PC-3 (cell line): Measurements from ENCODE around the gene TAF10. TPM values are rescaled to one million over a fixed set of nuclear protein-coding genes. Genes with fewer than 3 reads are reported as not detected.

Experiments
- ATAC-seq: fragments of 200-7000 bp; cut with Tn5 transposase; 2 replicates; pipeline ENCODE4 v1.9.1; 2020; ENCODE audit warnings: mild to moderate bottlenecking, moderate library complexity
- BruUV-seq: library from RNA; stranded (reverse); fragments of 400-500 nt; replicated peaks from 2 replicates; lab custom pipeline; 2021; lab: Mats Ljungman, UMichigan
- CTCF ChIA-PET: fragments of 300-600 bp; sonication (Branson Sonifier 250); formaldehyde crosslinking; loops from one replicate; lab custom pipeline; 2022; ENCODE audit warnings: antibody characterized with exemption; lab: Charles Lee
- POLR2A ChIA-PET: fragments of 300-600 bp; sonication (Branson Sonifier 250); formaldehyde crosslinking; loops from one replicate; lab custom pipeline; 2022; ENCODE audit warnings: antibody characterized with exemption; ENCODE audit not compliant: unreplicated experiment; lab: Charles Lee
- DNase-seq: peaks from one replicate; pipeline ENCODE4 v3.0.0-alpha.2; 2015
- H2AFZ ChIP-seq: fragments of 300-600 bp; sonication (generic); 2 replicates; pipeline ENCODE4 v1.6.0; 2016; ENCODE audit warnings: antibody characterized with exemption, low read length
- H3F3A ChIP-seq: fragments of 300-600 bp; sonication (generic); one replicate; pipeline ENCODE4 v1.6.0; 2017; ENCODE audit warnings: antibody characterized with exemption, low read length, control low read depth, mild to moderate bottlenecking; ENCODE audit not compliant: unreplicated experiment
- H3K27ac ChIP-seq: fragments of 300-600 bp; sonication (generic); 2 replicates; pipeline ENCODE4 v1.5.1; 2016; ENCODE audit warnings: mild to moderate bottlenecking, low read length
- H3K27me3 ChIP-seq: fragments of 300-600 bp; sonication (generic); 2 replicates; pipeline ENCODE4 v1.6.1; 2016; ENCODE audit warnings: low read length, mixed read lengths
- H3K36me3 ChIP-seq: fragments of 300-600 bp; sonication (generic); 2 replicates; pipeline ENCODE4 v1.6.1; 2016; ENCODE audit warnings: low read depth, mixed run types, low read length, mixed read lengths
- H3K4me1 ChIP-seq: fragments of 300-600 bp; sonication (generic); 2 replicates; pipeline ENCODE4 v1.5.1; 2016; ENCODE audit warnings: low read length; ENCODE audit not compliant: insufficient read depth
- H3K4me2 ChIP-seq: fragments of 300-600 bp; sonication (generic); 2 replicates; pipeline ENCODE4 v1.6.0; 2016; ENCODE audit warnings: low read length
- H3K4me3 ChIP-seq: fragments of 300-600 bp; sonication (generic); 2 replicates; pipeline ENCODE4 v1.5.1; 2016; ENCODE audit warnings: mild to moderate bottlenecking, low read length, mixed read lengths
- H3K79me2 ChIP-seq: fragments of 300-600 bp; sonication (generic); 2 replicates; pipeline ENCODE4 v1.6.1; 2017; ENCODE audit warnings: low read length, mixed read lengths
- H3K9ac ChIP-seq: fragments of 300-600 bp; sonication (generic); 2 replicates; pipeline ENCODE4 v1.6.0; 2016; ENCODE audit warnings: mild to moderate bottlenecking, low read length
- H3K9me2 ChIP-seq: fragments of 300-600 bp; sonication (generic); replicated peaks from 2 replicates; pipeline ENCODE4 v1.6.1; 2016; ENCODE audit warnings: mixed run types, low read length, mixed read lengths
- H3K9me3 ChIP-seq: fragments of 300-600 bp; sonication (generic); 2 replicates; pipeline ENCODE4 v1.6.1; 2016; ENCODE audit warnings: low read length, mixed read lengths
- H4K20me1 ChIP-seq: fragments of 300-600 bp; sonication (generic); 2 replicates; pipeline ENCODE4 v1.6.1; 2016; ENCODE audit warnings: low read length, mixed read lengths
- EZH2 ChIP-seq: fragments of 300-600 bp; sonication (generic); IDR thresholded peaks from one replicate; pipeline ENCODE4 v1.6.1; 2017; ENCODE audit warnings: antibody characterized with exemption, mild to moderate bottlenecking, low read length; ENCODE audit not compliant: unreplicated experiment
- EZH2phosphoT487 ChIP-seq: fragments of 300-600 bp; sonication (generic); IDR thresholded peaks from 2 replicates; pipeline ENCODE4 v1.6.1; 2018; ENCODE audit warnings: mild to moderate bottlenecking, antibody characterized with exemption, low read length, borderline replicate concordance
- intact Hi-C: fragments of 100-400 bp; cut with micrococcal nuclease; formaldehyde crosslinking; loops from 2 replicates; pipeline ENCODE4 v1.9.0; 2023
- total RNA-seq: library from RNA; depleted of rRNA; stranded (reverse); fragments of >200 nt; gene quantifications from 2 replicates; pipeline ENCODE4 v1.2.3, GENCODE V29; 2014
- TF ChIP-seq, protein P1 (sequence below): fragments of 300-600 bp; sonication (generic); conservative IDR thresholded peaks from 2 replicates; pipeline ENCODE4 v1.5.1; 2017; ENCODE audit warnings: antibody characterized with exemption, low read depth, mild to moderate bottlenecking, low read length

TAF10 gene
- total RNA-seq, 1 experiment from 2014 or later: 102 TPM

DNA sequence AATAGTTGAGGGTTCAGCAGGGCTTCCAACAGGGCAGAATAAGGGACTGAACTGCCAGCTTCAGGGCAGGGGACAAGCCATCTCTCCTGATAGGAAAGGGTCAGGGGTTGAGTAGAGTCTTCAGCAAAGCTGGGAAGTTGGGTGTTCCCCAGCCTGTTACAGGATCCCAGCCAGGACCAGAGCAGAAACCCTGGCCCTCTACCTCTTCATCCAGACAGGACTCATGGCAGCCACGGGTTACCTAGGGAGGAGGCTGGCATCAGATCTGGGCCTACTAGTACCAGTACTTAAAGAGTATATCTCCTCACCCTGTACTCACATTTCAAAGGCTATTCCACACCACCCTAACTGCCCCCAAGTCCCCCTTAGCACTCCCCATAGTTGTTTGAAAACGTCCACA, 2.4 kb upstream of the TAF10 start:
- H3K79me2 ChIP-seq: peaks cover 18% of the 10 kb centered on the region
- no peak overlapping the region for H3K4me3 ChIP-seq
- ChIA-PET CTCF (no interaction called here), POLR2A (no interaction called here)
- H3K36me3 ChIP-seq: peaks cover 17% of the 10 kb centered on the region; the same call in 1 of the 2 replicates
- ATAC-seq (no peak), DNase-seq (no peak)
- no peak overlapping the region for H3K4me2 ChIP-seq
- H3K9me3 ChIP-seq: no peaks in the 10 kb centered on the region
- TF ChIP-seq, protein P1, sequence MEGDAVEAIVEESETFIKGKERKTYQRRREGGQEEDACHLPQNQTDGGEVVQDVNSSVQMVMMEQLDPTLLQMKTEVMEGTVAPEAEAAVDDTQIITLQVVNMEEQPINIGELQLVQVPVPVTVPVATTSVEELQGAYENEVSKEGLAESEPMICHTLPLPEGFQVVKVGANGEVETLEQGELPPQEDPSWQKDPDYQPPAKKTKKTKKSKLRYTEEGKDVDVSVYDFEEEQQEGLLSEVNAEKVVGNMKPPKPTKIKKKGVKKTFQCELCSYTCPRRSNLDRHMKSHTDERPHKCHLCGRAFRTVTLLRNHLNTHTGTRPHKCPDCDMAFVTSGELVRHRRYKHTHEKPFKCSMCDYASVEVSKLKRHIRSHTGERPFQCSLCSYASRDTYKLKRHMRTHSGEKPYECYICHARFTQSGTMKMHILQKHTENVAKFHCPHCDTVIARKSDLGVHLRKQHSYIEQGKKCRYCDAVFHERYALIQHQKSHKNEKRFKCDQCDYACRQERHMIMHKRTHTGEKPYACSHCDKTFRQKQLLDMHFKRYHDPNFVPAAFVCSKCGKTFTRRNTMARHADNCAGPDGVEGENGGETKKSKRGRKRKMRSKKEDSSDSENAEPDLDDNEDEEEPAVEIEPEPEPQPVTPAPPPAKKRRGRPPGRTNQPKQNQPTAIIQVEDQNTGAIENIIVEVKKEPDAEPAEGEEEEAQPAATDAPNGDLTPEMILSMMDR: no peak
- TF ChIP-seq EZH2phosphoT487 (no peak), EZH2 (no peak)
- H3K27ac ChIP-seq: no peak overlapping the region
- no peak overlapping the region for H2AFZ ChIP-seq
- BruUV-seq: no TSS peak
- H4K20me1 ChIP-seq: no peaks in the 10 kb centered on the region
- peaks cover 28% of the 10 kb centered on the region for H3K4me1 ChIP-seq
- intact Hi-C loops: loop anchor here (5.0 kb wide), 1 partner anchor 53 kb away; no protein-coding TSS in a partner anchor
- H3K9ac ChIP-seq: no peak overlapping the region
- no peaks in the 10 kb centered on the region for H3K9me2 ChIP-seq
- H3K27me3 ChIP-seq: no peaks in the 10 kb centered on the region
- H3F3A ChIP-seq: no peaks in the 10 kb centered on the region

DNA sequence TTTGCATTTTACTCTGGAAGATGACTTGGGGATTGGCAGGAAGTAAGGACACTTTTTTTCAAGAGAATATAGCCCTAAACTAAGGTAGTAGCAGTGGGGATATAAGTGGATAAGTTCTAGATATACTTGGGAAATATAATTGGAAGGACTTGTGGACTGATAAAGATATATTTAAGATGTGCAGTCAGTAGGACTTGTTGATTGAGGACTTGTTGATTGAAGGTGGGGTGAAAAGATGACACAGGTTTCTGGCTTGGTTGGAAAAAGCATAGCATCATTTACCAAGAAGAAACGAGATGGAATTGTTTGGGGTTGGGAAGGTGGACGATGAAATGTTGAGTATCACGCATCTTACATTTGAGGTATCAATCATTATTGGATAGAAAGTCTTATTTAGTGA, 1.5 kb upstream of the TAF10 start:
- ATAC-seq (no peak), DNase-seq (no peak)
- CTCF ChIA-PET: no interaction called here
- H3K4me1 ChIP-seq: peaks cover 25% of the 10 kb centered on the region
- no peak overlapping the region for H3K4me2 ChIP-seq
- POLR2A ChIA-PET: no interaction called here
- peaks cover 15% of the 10 kb centered on the region for H3K79me2 ChIP-seq
- no peak overlapping the region for H3K27ac ChIP-seq
- H3K9me3 ChIP-seq: no peaks in the 10 kb centered on the region
- H3K27me3 ChIP-seq: no peaks in the 10 kb centered on the region
- intact Hi-C loops: loop anchor here (5.0 kb wide), 1 partner anchor 54 kb away; no protein-coding TSS in a partner anchor
- no peak overlapping the region for H2AFZ ChIP-seq
- no peaks in the 10 kb centered on the region for H3F3A ChIP-seq
- no peak for TF ChIP-seq EZH2phosphoT487
- TF ChIP-seq, protein P1: no peak
- no peak for TF ChIP-seq EZH2
- no peak overlapping the region for H3K9ac ChIP-seq
- no peak overlapping the region for H3K4me3 ChIP-seq
- TSS peak; percentile 0 for BruUV-seq
- H4K20me1 ChIP-seq: no peaks in the 10 kb centered on the region
- H3K9me2 ChIP-seq: no peaks in the 10 kb centered on the region
- H3K36me3 ChIP-seq: peaks cover 22% of the 10 kb centered on the region; the same call in 1 of the 2 replicates

DNA sequence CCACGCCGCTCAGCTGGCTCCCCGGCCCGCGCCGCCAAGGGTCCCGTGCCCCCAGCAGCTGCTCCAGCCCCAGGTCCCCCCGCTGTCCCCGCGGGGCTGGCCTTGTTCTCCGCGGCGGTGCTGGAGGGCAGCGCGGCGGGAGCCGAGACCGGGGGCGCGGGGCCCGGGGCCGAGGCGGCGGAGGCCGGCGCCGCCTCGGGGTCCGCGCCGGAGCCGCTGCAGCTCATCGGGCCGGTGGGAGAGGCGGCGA, 128 bp downstream of the TAF10 start:
- Histone ChIP-seq H4K20me1 (no peaks in the 10 kb centered on the region), H3K27ac (no peak overlapping the region), H3K9ac (peak overlapping the region; percentile 80), H3F3A (no peaks in the 10 kb centered on the region), H3K36me3 (peaks cover 25% of the 10 kb centered on the region; the same call in 1 of the 2 replicates), H3K9me3 (no peaks in the 10 kb centered on the region), H2AFZ (peak overlapping the region; percentile 40; the same call in 1 of the 2 replicates), H3K4me1 (peaks cover 22% of the 10 kb centered on the region), H3K27me3 (no peaks in the 10 kb centered on the region), H3K9me2 (no peaks in the 10 kb centered on the region), H3K4me3 (peak overlapping the region; percentile 85), H3K79me2 (peaks cover 24% of the 10 kb centered on the region), H3K4me2 (peak overlapping the region; percentile 85)
- ChIA-PET POLR2A (interaction anchor here (0.6 to 0.7 kb wide), 2 partner anchors 71 to 81 kb away, joined by 3 to 5 read pairs; partner anchors contain the start of gene MRPL17), CTCF (no interaction called here)
- no peak for ATAC-seq
- TF ChIP-seq, protein P1: no peak
- intact Hi-C loops: loop anchor here (1.0 to 5.0 kb wide), 2 partner anchors 9 to 55 kb away; partner anchors contain the start of genes ILK and RRP8
- no TSS peak for BruUV-seq
- no peak for DNase-seq
